Measurements from ENCODE around the gene ZNF627. TPM values are rescaled to one million over a fixed set of nuclear protein-coding genes. Genes with fewer than 3 reads are reported as not detected.

ZNF627 gene
- total and polyA plus RNA-seq, 2 of the 8 experiments (the other 6 are each of a cell fraction or from before 2014, with no cell fraction given), result 7.2 to 13.7 TPM

GRCh38 chr19:11549386-11549953 is 47.8 kb upstream of the ZNF627 start:
- POLR2A ChIA-PET (ENCODE audit: partially characterized antibody), result interaction anchor here (0.8 to 1.3 kb wide), 2 partner anchors 10 to 25 kb away, joined by 3 read pairs; partner anchors contain the start of gene ELOF1
- Histone ChIP-seq H4K20me1 (replicated peaks in 1 of 2; ENCODE audit: control insufficient read depth in 1 of 2, insufficient read depth in 2 of 2, low read length in 2 of 2) (peaks cover 2 to 15% of the 10 kb centered on the region in 2 experiments), H3K4me2 (ENCODE audit: insufficient read depth in 1 of 2, low read depth in 2 of 2, low read length in 2 of 2) (no peak overlapping the region), H3K79me2 (ENCODE audit: control insufficient read depth in 1 of 2, insufficient read depth in 2 of 2, low read length in 2 of 2) (no peaks in the 10 kb centered on the region), H3K4me3 (ENCODE audit: extremely low read depth in 1 of 4, insufficient read depth in 2 of 4, low read depth in 3 of 4, low read length in 4 of 4) (no peak overlapping the region), H2BK15ac (ENCODE audit: low read length) (no peak overlapping the region), H3K27ac (ENCODE audit: low read depth, low read length) (no peak overlapping the region), H4K8ac (ENCODE audit: extremely low read depth, insufficient read depth, low read length) (peak overlapping the region; percentile 25; the same call in 1 of the 2 replicates), H3K56ac (replicated peaks; ENCODE audit: insufficient read length, low read depth, low read length) (no peak overlapping the region), H4K5ac (ENCODE audit: insufficient read length, low read depth, low read length) (no peak overlapping the region), H3K36me3 (ENCODE audit: control insufficient read depth in 2 of 4, insufficient read depth in 4 of 4, low read length in 3 of 4) (peaks cover 0 to 22% (median 14%) of the 10 kb centered on the region in 4 experiments; a peak in 5 of 8 replicates), H2BK20ac (ENCODE audit: low read length) (no peak overlapping the region), H3K18ac (ENCODE audit: extremely low read depth, low read length) (no peak overlapping the region), H4K91ac (replicated peaks; ENCODE audit: insufficient read length, low read length) (no peak overlapping the region), H3K23ac (ENCODE audit: insufficient read length) (no peak overlapping the region), H2BK12ac (ENCODE audit: low read depth, low read length) (no peak overlapping the region), H2AK5ac (ENCODE audit: low read depth, low read length) (no peak overlapping the region), H3K14ac (ENCODE audit: insufficient read length) (no peak overlapping the region), H3K9ac (replicated peaks in 1 of 4; ENCODE audit: extremely low read depth in 1 of 4, low read depth in 3 of 4, low read length in 3 of 4) (no peak overlapping the region), H2BK120ac (replicated peaks; ENCODE audit: low read depth, low read length) (no peak overlapping the region), H3K23me2 (ENCODE audit: low read depth, low read length) (no peaks in the 10 kb centered on the region), H3K9me3 (ENCODE audit: insufficient read depth in 2 of 2, low read depth in 1 of 2, low read length in 1 of 2) (no peaks in the 10 kb centered on the region), H3K4me1 (replicated peaks in 1 of 4; ENCODE audit: control insufficient read depth in 3 of 4, insufficient read depth in 4 of 4, low read length in 3 of 4) (peaks cover 0 to 4% (median 0%) of the 10 kb centered on the region in 4 experiments; a peak in 1 of 7 replicates), H3K4ac (replicated peaks; ENCODE audit: insufficient read length, low read depth, low read length) (no peak overlapping the region), H2BK5ac (ENCODE audit: low read depth, low read length) (no peak overlapping the region), H3K79me1 (ENCODE audit: low read depth, low read length) (no peaks in the 10 kb centered on the region), H2AFZ (ENCODE audit: low read length) (no peak overlapping the region), H3K27me3 (replicated peaks in 1 of 4; ENCODE audit: control insufficient read depth in 3 of 4, extremely low read depth in 1 of 4, insufficient read depth in 3 of 4, low read length in 3 of 4) (no peaks in the 10 kb centered on the region)
- DNase-seq (ENCODE audit: low read depth in 1 of 2, low spot score in 2 of 2) (no peak), FAIRE-seq (no peak)
- 92% methylated on average over 19 of the region's 24 CpGs; no CpG with 5 or more reads in 1 of the 2 experiments for WGBS, 2 experiments (ENCODE audit: extremely low coverage in 1 of 2, insufficient coverage in 1 of 2, insufficient read length in 1 of 2, insufficient replicate concordance in 2 of 2, low coverage in 1 of 2, low lambda C conversion rate in 2 of 2, missing lambda C conversion rate in 1 of 2)
- CTCF ChIA-PET (ENCODE audit: partially characterized antibody), result interaction anchor here (2.1 kb wide), 1 partner anchor 13 kb away, joined by 6 read pairs; no protein-coding TSS in a partner anchor
- TF ChIP-seq POLR2AphosphoS5 (IDR thresholded peaks at IDR 0.05; ENCODE audit: low read depth, low read length) (no peak), TAF1 (IDR thresholded peaks at IDR 0.05; ENCODE audit: low read depth, low read length) (no peak), HDAC2 (IDR thresholded peaks at IDR 0.05; ENCODE audit: borderline replicate concordance in 1 of 2, low read depth in 2 of 2, low read length in 2 of 2) (no peak), NANOG (IDR thresholded peaks at IDR 0.05; ENCODE audit: insufficient read depth, low read depth, low read length, poor library complexity, severe bottlenecking) (no peak), KDM4A (IDR thresholded peaks at IDR 0.05; ENCODE audit: low read depth, low read length, severe bottlenecking) (no peak), RAD21 (IDR thresholded peaks at IDR 0.05 in 1 of 2, conservative IDR thresholded peaks at IDR 0.05 in 1 of 2; ENCODE audit: low read depth in 2 of 2, low read length in 2 of 2) (no peak), EP300 (IDR thresholded peaks at IDR 0.05; ENCODE audit: borderline replicate concordance in 1 of 2, low read depth in 2 of 2, low read length in 2 of 2) (no peak), POLR2A (IDR thresholded peaks at IDR 0.05; ENCODE audit: control extremely low read depth in 1 of 2, low read depth in 2 of 2, low read length in 2 of 2) (no peak), ATF2 (IDR thresholded peaks at IDR 0.05; ENCODE audit: low read length) (no peak), TBP (IDR thresholded peaks at IDR 0.05; ENCODE audit: low read depth, low read length) (no peak), BRCA1 (IDR thresholded peaks at IDR 0.05; ENCODE audit: low read depth, low read length) (no peak)
